Transverse colon (tissue), 4 donors: Measurements from ENCODE around the gene FLT1.

Experiments
- CTCF ChIP-seq, 5 experiments: fragments of 200-600 bp in 3 of 5; fragments of 450-650 bp in 2 of 5; sonication (generic) in 3 of 5; IDR thresholded peaks; 1 replicate in 2 of 5; 2 replicates in 3 of 5; pipeline ENCODE4 v1.5.1; 2016 to 2017; ENCODE audit warnings: antibody characterized with exemption in 5 of 5, inconsistent platforms in 3 of 5, mild to moderate bottlenecking in 2 of 5, moderate library complexity in 1 of 5
- EP300 ChIP-seq: sonication (generic); formaldehyde crosslinking; IDR thresholded peaks from one replicate; pipeline ENCODE4 v1.6.1; 2017; ENCODE audit warnings: antibody characterized with exemption, low read depth
- POLR2A ChIP-seq: fragments of 450-650 bp; IDR thresholded peaks from one replicate; pipeline ENCODE4 v1.6.1; 2016; ENCODE audit warnings: antibody characterized with exemption, mild to moderate bottlenecking, moderate library complexity
- POLR2AphosphoS5 ChIP-seq, 3 donors: sonication (generic); formaldehyde crosslinking; IDR thresholded peaks; one replicate each; pipeline ENCODE4 v1.6.1; 2016; ENCODE audit warnings: antibody characterized with exemption in 3 of 3

DNA sequence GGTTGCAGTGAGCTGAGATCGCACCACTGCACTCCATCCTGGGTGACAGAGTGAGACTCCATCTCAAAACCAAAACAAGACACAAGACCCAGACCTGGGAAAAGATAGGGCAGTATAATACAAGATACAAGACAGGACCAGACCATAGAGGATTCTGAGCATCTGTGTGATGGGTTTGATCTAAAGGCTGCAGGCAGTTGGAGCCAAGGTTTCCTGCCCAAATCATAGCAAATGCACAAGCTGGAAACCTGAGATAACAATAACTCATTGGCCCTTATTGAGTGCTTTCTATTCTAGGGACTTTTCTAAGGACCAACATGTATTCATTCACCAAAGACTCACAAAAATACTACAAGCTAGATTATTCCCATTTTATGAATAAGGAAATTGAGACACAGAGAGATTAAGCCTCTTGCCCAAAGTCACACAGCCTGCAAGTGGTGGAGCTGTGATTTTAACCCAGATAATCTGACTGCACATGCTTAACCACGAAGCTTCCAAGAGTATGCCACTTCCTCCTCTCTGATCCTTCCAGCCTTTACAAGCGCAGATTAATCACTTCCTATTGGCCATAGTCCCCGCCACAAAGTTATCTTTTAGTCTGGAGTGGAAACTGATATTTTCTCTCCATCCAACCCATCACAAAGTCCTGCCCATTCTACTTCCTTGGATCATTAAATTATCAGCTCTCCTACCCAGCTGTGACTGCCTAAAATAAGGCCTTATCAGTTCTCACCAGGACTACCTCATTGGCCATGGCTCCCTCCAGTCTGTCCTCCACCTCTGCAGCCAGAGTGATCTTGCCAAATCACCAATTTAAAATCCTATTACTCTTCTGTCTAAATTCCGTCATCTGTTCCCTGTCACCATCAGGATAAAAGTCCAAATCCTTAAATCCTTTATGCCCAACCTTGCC is 147.2 kb downstream of the FLT1 start:
- TF ChIP-seq POLR2A (no peak), CTCF (IDR thresholded peaks at IDR 0.05) (no peak), POLR2AphosphoS5 (IDR thresholded peaks at IDR 0.05) (no peak), EP300 (no peak)
